HepG2 (cell line): ENCODE data around the gene GDF15. TPM values are rescaled to one million over a fixed set of nuclear protein-coding genes. Genes with fewer than 3 reads are reported as not detected.

Source experiments
- ATAC-seq: fragments of 200-7000 bp; cut with Tn5 transposase; 3 replicates; pipeline ENCODE4 v1.9.1; 2020; ENCODE audit warnings: mild to moderate bottlenecking, moderate library complexity
- BruUV-seq: library from RNA; stranded (reverse); fragments of 400-500 nt; replicated peaks from 2 replicates; lab custom pipeline; 2021; lab: Mats Ljungman, UMichigan
- CTCF ChIA-PET: fragments of 300-600 bp; formaldehyde crosslinking; extraction: SDS; loops from one replicate; lab custom pipeline; 2021; ENCODE audit warnings: low total read pairs, inconsistent platforms, low intra/inter-chr PET ratio; lab: Yijun Ruan, JAX
- POLR2A ChIA-PET: fragments of 350-600 bp; sonication (Branson Sonifier 250); formaldehyde crosslinking; loops from one replicate; lab custom pipeline; 2020; ENCODE audit warnings: antibody characterized with exemption, inconsistent platforms; lab: Yijun Ruan, JAX
- DNase-seq: peaks from one replicate; pipeline ENCODE4 v3.0.0-alpha.2; 2015; ENCODE audit warnings: low spot score
- FAIRE-seq: peaks from 3 replicates; lab custom pipeline; 2011; peaks lifted over from hg19 to GRCh38; lab: Jason Lieb, UNC
- H2AFZ ChIP-seq: one replicate; pipeline ENCODE4 v1.6.1; 2011; ENCODE audit warnings: low read length, inconsistent platforms
- H3K27ac ChIP-seq: fragments of 300-600 bp; 3 replicates; pipeline ENCODE4 v1.8.0; 2011; ENCODE audit warnings: mixed run types, mild to moderate bottlenecking, mixed read lengths, low read length, inconsistent platforms; ENCODE audit not compliant: insufficient read depth; ENCODE audit errors: extremely low read length
- H3K27me3 ChIP-seq, 2 experiments: fragments of 200-600 bp in 1 of 2; 2 replicates in 1 of 2; 3 replicates in 1 of 2; pipeline versions ENCODE4 v1.6.0 to v1.8.0; 2011; ENCODE audit warnings: low read length in 2 of 2, mild to moderate bottlenecking in 2 of 2, moderate library complexity in 2 of 2, inconsistent platforms in 1 of 2; ENCODE audit not compliant: insufficient read depth in 2 of 2, control insufficient read depth in 1 of 2
- H3K36me3 ChIP-seq, 2 experiments: fragments of 200-600 bp in 1 of 2; replicated peaks in 1 of 2; 2 replicates in 1 of 2; 3 replicates in 1 of 2; pipeline versions ENCODE4 v1.5.1 to v1.8.0; 2011; ENCODE audit warnings: low read length in 2 of 2, inconsistent platforms in 1 of 2; ENCODE audit not compliant: insufficient read depth in 2 of 2, control insufficient read depth in 1 of 2
- H3K4me1 ChIP-seq: 2 replicates; pipeline ENCODE4 v1.5.1; 2012; ENCODE audit warnings: low read length, inconsistent platforms; ENCODE audit not compliant: insufficient read depth
- H3K4me2 ChIP-seq: 2 replicates; pipeline ENCODE4 v1.6.0; 2011; ENCODE audit warnings: low read depth, low read length, inconsistent platforms
- H3K4me3 ChIP-seq, 3 experiments: fragments of 200-600 bp in 1 of 3; sonication (generic), shearing (Covaris generic) in 1 of 3; replicated peaks in 1 of 3; 2 replicates each; pipeline ENCODE4 v1.5.1; 2011 to 2016; ENCODE audit warnings: low read length in 3 of 3, inconsistent platforms in 2 of 3, low read depth in 2 of 3, mild to moderate bottlenecking in 2 of 3, control low read depth in 1 of 3, mixed read lengths in 1 of 3; ENCODE audit not compliant: insufficient read depth in 1 of 3
- H3K79me2 ChIP-seq: one replicate; pipeline ENCODE4 v1.6.1; 2011; ENCODE audit warnings: low read length, inconsistent platforms; ENCODE audit not compliant: insufficient read depth
- H3K9ac ChIP-seq: 2 replicates; pipeline ENCODE4 v1.6.0; 2011; ENCODE audit warnings: mild to moderate bottlenecking, low read depth, low read length, inconsistent platforms; ENCODE audit not compliant: insufficient read depth
- H3K9me3 ChIP-seq: 2 replicates; pipeline ENCODE4 v1.5.1; 2012; ENCODE audit warnings: mild to moderate bottlenecking, low read length
- H4K20me1 ChIP-seq: 2 replicates; pipeline ENCODE4 v1.6.0; 2011; ENCODE audit warnings: inconsistent platforms, mild to moderate bottlenecking, low read length, moderate library complexity; ENCODE audit not compliant: insufficient read depth
- FOSL2 ChIP-seq: sonication (generic); formaldehyde crosslinking; IDR thresholded peaks from 2 replicates; pipeline ENCODE4 v1.4.0; 2020; ENCODE audit warnings: missing genetic modification reagents
- ZNF251 ChIP-seq: sonication (generic); formaldehyde crosslinking; IDR thresholded peaks from 2 replicates; pipeline ENCODE4 v1.9.0; 2021; ENCODE audit warnings: mild to moderate bottlenecking, missing genetic modification reagents
- ZNF629 ChIP-seq: sonication (generic); formaldehyde crosslinking; conservative IDR thresholded peaks from 2 replicates; pipeline ENCODE4 v1.5.0; 2020; ENCODE audit warnings: missing genetic modification reagents
- ZNF704 ChIP-seq: sonication (generic); formaldehyde crosslinking; IDR thresholded peaks from 2 replicates; pipeline ENCODE4 v1.8.1; 2023; ENCODE audit warnings: mild to moderate bottlenecking, inconsistent platforms, moderate library complexity, missing genetic modification reagents, borderline replicate concordance
- ZNF775 ChIP-seq: sonication (generic); formaldehyde crosslinking; IDR thresholded peaks from 2 replicates; pipeline ENCODE4 v1.4.0; 2020; ENCODE audit warnings: missing genetic modification reagents, mild to moderate bottlenecking, moderate library complexity, borderline replicate concordance
- WGBS: methylation state at CpG from one replicate; pipeline ENCODE4 v1.1.6; 2017; ENCODE audit warnings: low lambda C conversion rate; 5-methylcytosine and 5-hydroxymethylcytosine counted together
- in situ Hi-C: cut with HindIII; loops from 2 replicates; pipeline ENCODE4 v1.10.0; 2017; ENCODE audit warnings: low pct_unique_long_range_greater_than_20kb; ENCODE audit not compliant: extremely low pct_ligation_motif_present
- intact Hi-C: fragments of 100-400 bp; cut with micrococcal nuclease; formaldehyde crosslinking; loops from one replicate; pipeline ENCODE4 v1.10.0; 2022; ENCODE audit not compliant: unreplicated experiment
- polyA plus RNA-seq, 8 experiments: library from polyadenylated mRNA; depleted of rRNA in 3 of 8; stranded (reverse) in 7 of 8; unstranded in 1 of 8; fragments of >200 nt; fragmentation: Illumina TruSeq in 4 of 8; extraction: Trizol in 4 of 8; gene quantifications; 2 replicates each; pipeline versions ENCODE4 v1.2.1 to v1.2.3, GENCODE V29; 2011 to 2016; ENCODE audit warnings: low read depth in 4 of 8, missing spikeins in 1 of 8, mixed read lengths in 1 of 8; ENCODE audit not compliant: insufficient read depth in 1 of 8
- total RNA-seq, 5 experiments: library from RNA; depleted of rRNA; stranded (reverse); fragments of >200 nt; fragmentation: Illumina TruSeq; extraction: Trizol; gene quantifications; 2 replicates each; pipeline ENCODE4 v1.2.3, GENCODE V29; 2016; ENCODE audit warnings: low read depth in 1 of 5

Gene GDF15
- total and polyA plus RNA-seq, 2 of the 13 experiments (the other 11 are each of a cell fraction or from before 2014, with no cell fraction given): 146 to 422 TPM

- no peak overlapping the region for H3K4me3 ChIP-seq
- H3K4me1 ChIP-seq: peaks cover 26% of the 10 kb centered on the region
- DNase-seq (no peak), FAIRE-seq (no peak), ATAC-seq (no peak)
- no peak overlapping the region for H3K4me2 ChIP-seq
- intact Hi-C loops (no loop called here), in situ Hi-C loops (no loop called here)
- H3K9ac ChIP-seq: no peak overlapping the region
- no peak overlapping the region for H3K27ac ChIP-seq
- no peak overlapping the region for H2AFZ ChIP-seq
- ChIA-PET CTCF (no interaction called here), POLR2A (interaction anchor here (1.5 to 14.3 kb wide), 4 partner anchors 10 to 24 kb away, joined by 3 to 514 read pairs (median 16); no protein-coding TSS in a partner anchor)
- H3K79me2 ChIP-seq: peaks cover 13% of the 10 kb centered on the region
- TF ChIP-seq ZNF704 (CRISPR knock-in tag) (no peak), ZNF629 (CRISPR knock-in tag) (peak; percentile 84)
- H3K9me3 ChIP-seq: no peaks in the 10 kb centered on the region
- H4K20me1 ChIP-seq: peaks cover 37% of the 10 kb centered on the region
- no TSS peak for BruUV-seq
- H3K27me3 ChIP-seq: no peaks in the 10 kb centered on the region; a peak in 1 of 5 replicates
- WGBS: 96% methylated on average over 2 of the region's 9 CpGs
- H3K36me3 ChIP-seq: peaks cover 3 to 19% of the 10 kb centered on the region in 2 experiments; a peak in 4 of 5 replicates
These were observed 5.6 kb downstream of the GDF15 start for GRCh38 chr19:18391509-18392075.

GRCh38 chr19:18392417-18392816, 6.5 kb downstream of the GDF15 start:
- H3K27ac ChIP-seq: no peak overlapping the region
- ChIA-PET CTCF (no interaction called here), POLR2A (interaction anchor here (1.5 to 14.3 kb wide), 2 partner anchors 12 to 25 kb away, joined by 3 to 514 read pairs; no protein-coding TSS in a partner anchor)
- WGBS: 53% methylated on average over 11 of the region's 11 CpGs
- H3K27me3 ChIP-seq: peaks cover 0 to 4% of the 10 kb centered on the region in 2 experiments; a peak in 1 of 5 replicates
- no peaks in the 10 kb centered on the region for H3K9me3 ChIP-seq
- ATAC-seq: no peak
- DNase-seq: no peak
- no peak overlapping the region for H3K4me3 ChIP-seq
- H3K79me2 ChIP-seq: peaks cover 4% of the 10 kb centered on the region
- H3K9ac ChIP-seq: no peak overlapping the region
- H2AFZ ChIP-seq: no peak overlapping the region
- peaks cover 2 to 11% of the 10 kb centered on the region in 2 experiments; a peak in 3 of 5 replicates for H3K36me3 ChIP-seq
- in situ Hi-C loops: no loop called here
- peak; percentile 51; the same call in 1 of the 2 replicates for TF ChIP-seq FOSL2
- TF ChIP-seq ZNF251: no peak
- TF ChIP-seq ZNF775: no peak
- H3K4me1 ChIP-seq: peaks cover 34% of the 10 kb centered on the region
- no TSS peak for BruUV-seq
- no peak for FAIRE-seq
- H4K20me1 ChIP-seq: peaks cover 29% of the 10 kb centered on the region
- H3K4me2 ChIP-seq: no peak overlapping the region
- intact Hi-C loops: no loop called here
